Colonic mucosa (tissue), 4 donors: Measurements from ENCODE around the gene NDUFS1. TPM values are rescaled to one million over a fixed set of nuclear protein-coding genes. Genes with fewer than 3 reads are reported as not detected.
"Not testable (repeated sequence)": the region's sequence is repeated elsewhere in the genome, so short reads cannot be mapped to it uniquely, and the experiment has no call there.

ENCODE experiments used
- DNase-seq: peaks from one replicate; pipeline ENCODE4 v3.0.0-alpha.2; 2020
- H3K27ac ChIP-seq: fragments of 200-600 bp; one replicate; pipeline ENCODE4 v1.8.0; 2021
- H3K27me3 ChIP-seq: fragments of 200-600 bp; one replicate; pipeline ENCODE4 v1.8.0; 2021
- H3K36me3 ChIP-seq: fragments of 200-600 bp; one replicate; pipeline ENCODE4 v1.8.0; 2021
- H3K4me1 ChIP-seq: fragments of 200-600 bp; one replicate; pipeline ENCODE4 v1.8.0; 2021; ENCODE audit warnings: mild to moderate bottlenecking
- H3K4me3 ChIP-seq: fragments of 200-600 bp; one replicate; pipeline ENCODE4 v1.8.0; 2021
- H3K9ac ChIP-seq, 2 donors: one replicate each; pipeline ENCODE4 v1.7.0; 2013; ENCODE audit warnings: control low read depth in 2 of 2, low read depth in 2 of 2, low read length in 2 of 2
- H3K9me3 ChIP-seq: fragments of 200-600 bp; one replicate; pipeline ENCODE4 v1.8.0; 2021
- intact Hi-C: fragments of 100-400 bp; cut with DNase I; formaldehyde crosslinking; loops from one replicate; pipeline ENCODE4 v1.14.1; 2022
- total RNA-seq, 2 donors: library from RNA; stranded (reverse); fragmentation: NEBNext Ultra II Directional in 1 of 2; extraction: Animal tissue kit (Norgen Biotek cat#: 25700) in 1 of 2; gene quantifications; one replicate each; pipeline ENCODE4 v1.2.1, GENCODE V29; 2021
- TF ChIP-seq, protein P1 (sequence below): fragments of 200-600 bp; IDR thresholded peaks from one replicate; pipeline ENCODE4 v1.8.0; 2022; ENCODE audit warnings: antibody characterized with exemption, mild to moderate bottlenecking
- donor health status: healthy.
- donor health status: DM: no; HTN: no; CAD: no.
- donor health status: DM: no; HTN: no; CAD: no.

The NDUFS1 gene
- total RNA-seq, 2 donors from 2014 or later, result 143 to 200 TPM

DNA sequence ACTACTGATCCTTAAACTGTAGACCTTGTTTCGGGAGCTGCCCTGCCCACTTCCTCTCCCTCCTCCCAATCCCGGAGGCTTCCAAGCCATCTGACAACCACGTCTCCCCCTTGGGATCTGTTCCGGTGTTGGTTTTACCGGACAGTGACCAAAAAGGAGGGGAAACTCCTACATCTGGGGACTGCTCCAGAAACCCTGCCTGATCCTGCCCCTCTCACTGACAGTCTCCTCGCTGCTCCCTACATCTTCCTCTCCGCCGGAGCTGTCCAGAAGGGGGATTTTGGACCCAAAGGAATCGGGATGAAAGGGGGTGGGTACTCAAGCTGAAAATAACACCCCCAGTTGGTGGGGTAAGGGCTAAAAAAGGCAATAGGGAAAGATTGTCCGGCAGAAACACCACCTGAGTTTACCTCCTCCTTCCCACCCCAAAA is 74.8 kb downstream of the NDUFS1 start:
- TF ChIP-seq, protein P1, sequence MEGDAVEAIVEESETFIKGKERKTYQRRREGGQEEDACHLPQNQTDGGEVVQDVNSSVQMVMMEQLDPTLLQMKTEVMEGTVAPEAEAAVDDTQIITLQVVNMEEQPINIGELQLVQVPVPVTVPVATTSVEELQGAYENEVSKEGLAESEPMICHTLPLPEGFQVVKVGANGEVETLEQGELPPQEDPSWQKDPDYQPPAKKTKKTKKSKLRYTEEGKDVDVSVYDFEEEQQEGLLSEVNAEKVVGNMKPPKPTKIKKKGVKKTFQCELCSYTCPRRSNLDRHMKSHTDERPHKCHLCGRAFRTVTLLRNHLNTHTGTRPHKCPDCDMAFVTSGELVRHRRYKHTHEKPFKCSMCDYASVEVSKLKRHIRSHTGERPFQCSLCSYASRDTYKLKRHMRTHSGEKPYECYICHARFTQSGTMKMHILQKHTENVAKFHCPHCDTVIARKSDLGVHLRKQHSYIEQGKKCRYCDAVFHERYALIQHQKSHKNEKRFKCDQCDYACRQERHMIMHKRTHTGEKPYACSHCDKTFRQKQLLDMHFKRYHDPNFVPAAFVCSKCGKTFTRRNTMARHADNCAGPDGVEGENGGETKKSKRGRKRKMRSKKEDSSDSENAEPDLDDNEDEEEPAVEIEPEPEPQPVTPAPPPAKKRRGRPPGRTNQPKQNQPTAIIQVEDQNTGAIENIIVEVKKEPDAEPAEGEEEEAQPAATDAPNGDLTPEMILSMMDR, result no peak
- Histone ChIP-seq H3K27ac (peak overlapping the region; percentile 98), H3K9ac (peak overlapping the region; percentile 98 to 99), H3K4me1 (peaks cover 4% of the 10 kb centered on the region), H3K27me3 (no peaks in the 10 kb centered on the region), H3K36me3 (no peaks in the 10 kb centered on the region), H3K4me3 (peak overlapping the region; percentile 88), H3K9me3 (no peaks in the 10 kb centered on the region)
- intact Hi-C loops, result no loop called here
- peak; percentile 78 for DNase-seq

DNA sequence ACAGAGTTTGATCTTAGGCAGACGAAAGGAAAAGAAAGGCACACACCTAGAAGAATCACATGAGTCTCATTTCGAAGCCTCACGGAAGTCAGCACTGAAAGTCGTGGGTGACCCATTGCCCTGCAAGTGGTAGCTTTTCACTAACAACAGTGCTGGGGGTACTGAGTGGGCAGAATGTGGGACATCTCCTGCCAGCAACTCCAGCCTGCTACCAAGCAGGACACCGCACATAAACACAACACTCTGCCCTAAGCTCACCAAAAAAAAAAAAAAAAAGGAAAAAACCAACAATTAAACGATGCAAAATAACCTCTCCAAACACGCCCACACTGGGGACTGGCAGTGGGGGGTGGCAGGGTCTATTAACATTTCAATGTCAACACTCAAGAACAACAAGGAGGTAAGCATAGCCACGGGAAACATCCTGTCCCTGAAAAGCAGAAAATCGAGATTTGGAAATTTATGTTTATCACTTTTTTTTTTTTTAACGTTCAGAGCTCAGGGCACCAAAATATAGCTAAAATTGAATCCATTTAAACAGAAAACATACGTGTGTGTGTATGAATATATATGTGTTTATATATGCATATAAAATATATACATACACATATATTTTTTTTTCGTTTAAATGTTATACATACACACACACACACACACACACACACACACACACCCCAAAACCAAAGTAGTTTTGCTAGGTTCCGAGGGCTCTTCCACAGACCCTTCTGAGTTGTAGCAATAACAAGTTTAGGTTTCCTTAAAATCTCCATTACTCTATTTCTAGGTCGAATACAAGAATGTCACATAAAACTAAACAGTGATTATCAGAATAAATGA is 75.4 kb downstream of the NDUFS1 start:
- Histone ChIP-seq H3K27ac (peak overlapping the region; percentile 98), H3K4me1 (peaks cover 4% of the 10 kb centered on the region), H3K9ac (peak overlapping the region; percentile 98 to 99), H3K27me3 (no peaks in the 10 kb centered on the region), H3K36me3 (no peaks in the 10 kb centered on the region), H3K9me3 (no peaks in the 10 kb centered on the region), H3K4me3 (peak overlapping the region; percentile 88)
- intact Hi-C loops, result no loop called here
- peak; percentile 63 for DNase-seq
- TF ChIP-seq, protein P1, result no peak

DNA sequence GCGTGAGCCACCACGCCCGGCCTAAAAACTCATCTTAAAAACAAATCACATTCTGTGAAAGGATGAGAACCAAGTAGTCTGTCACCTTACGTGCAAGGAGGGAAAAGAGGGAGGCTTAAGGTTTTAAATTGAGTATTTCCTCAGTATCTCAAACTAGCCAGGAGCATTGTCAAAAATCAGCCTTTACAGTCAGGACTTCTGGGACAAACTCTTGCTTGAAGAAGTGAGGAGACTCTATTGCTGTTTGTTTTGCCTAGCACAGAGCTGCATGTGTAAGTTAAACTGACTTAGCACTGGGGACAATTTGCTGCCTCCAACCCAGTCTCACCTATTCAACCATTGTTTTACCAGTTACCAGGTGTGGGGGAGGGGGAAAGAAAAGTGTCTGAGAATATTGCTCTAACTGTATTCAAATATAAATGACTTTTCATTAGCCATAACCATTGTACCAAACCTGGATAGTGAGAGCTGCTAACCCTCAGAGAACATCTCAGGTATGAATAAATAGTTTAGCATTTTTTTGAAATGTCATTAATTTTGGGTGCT is 76.9 kb downstream of the NDUFS1 start:
- Histone ChIP-seq H3K4me1 (peaks cover 4% of the 10 kb centered on the region), H3K9ac (no peak overlapping the region), H3K4me3 (no peak overlapping the region), H3K36me3 (no peaks in the 10 kb centered on the region), H3K27ac (no peak overlapping the region), H3K27me3 (no peaks in the 10 kb centered on the region), H3K9me3 (no peaks in the 10 kb centered on the region)
- intact Hi-C loops, result no loop called here
- DNase-seq, result no peak
- TF ChIP-seq, protein P1, result no peak

DNA sequence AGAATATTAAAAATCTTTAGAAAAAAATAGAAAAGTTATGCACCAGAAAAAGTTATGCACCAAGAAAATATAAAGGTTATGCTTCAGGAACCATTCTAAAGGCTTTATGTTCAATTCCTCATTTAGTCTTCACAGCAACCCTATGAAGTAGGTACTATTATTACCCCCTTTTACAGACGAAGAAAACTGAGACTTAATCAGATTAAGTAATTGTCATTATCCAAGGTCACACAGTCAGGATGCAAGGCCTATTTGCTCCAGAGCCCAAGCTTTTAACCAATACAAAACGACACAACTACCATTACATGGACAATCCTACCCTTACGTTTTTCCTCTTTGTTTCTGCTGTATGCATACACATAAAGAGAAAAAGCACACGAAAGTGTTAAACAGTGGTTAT is 78.3 kb downstream of the NDUFS1 start:
- no peak overlapping the region for H3K4me3 ChIP-seq
- peaks cover 4% of the 10 kb centered on the region for H3K4me1 ChIP-seq
- DNase-seq, result no peak
- TF ChIP-seq, protein P1, result no peak
- no peaks in the 10 kb centered on the region for H3K36me3 ChIP-seq
- H3K9ac ChIP-seq, result no peak overlapping the region
- no peak overlapping the region for H3K27ac ChIP-seq
- H3K27me3 ChIP-seq, result no peaks in the 10 kb centered on the region
- intact Hi-C loops, result no loop called here
- no peaks in the 10 kb centered on the region for H3K9me3 ChIP-seq

DNA sequence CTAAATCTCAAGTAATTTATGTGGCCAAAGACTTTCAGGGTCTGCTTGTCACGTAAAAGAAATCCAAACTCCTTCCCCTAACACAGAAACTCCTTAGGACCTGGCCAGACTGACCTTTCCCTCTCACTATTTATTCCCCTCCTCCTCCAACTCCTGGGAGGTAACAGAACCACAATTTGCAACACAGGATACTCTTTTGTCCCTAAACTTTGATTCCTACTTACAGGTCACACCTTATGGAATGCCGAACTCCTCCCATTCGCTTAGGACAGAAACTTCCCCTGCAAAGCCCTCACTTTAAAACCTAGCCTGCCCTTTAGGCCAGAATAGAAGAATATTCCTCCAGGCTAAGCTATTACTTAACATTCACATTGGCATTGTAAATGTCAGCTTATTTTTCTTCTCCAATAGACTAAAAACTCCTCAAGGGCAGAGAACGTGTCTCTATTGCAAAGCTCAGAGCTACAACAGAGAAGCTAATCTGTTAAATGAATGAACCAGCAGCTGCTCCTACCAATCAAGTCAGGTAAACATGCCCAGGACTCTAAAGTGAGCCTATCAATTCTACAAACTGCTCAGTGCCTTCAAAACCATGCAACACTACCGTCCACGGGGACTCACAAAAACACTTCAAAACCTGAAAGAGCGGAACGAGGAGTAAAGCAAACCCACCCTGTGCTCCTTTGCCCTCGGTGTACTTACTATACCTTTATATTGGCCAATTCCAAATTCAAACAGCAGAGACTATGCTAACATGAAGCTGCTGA is 79.4 kb downstream of the NDUFS1 start:
- no peaks in the 10 kb centered on the region for H3K36me3 ChIP-seq
- H3K4me1 ChIP-seq, result peaks cover 4% of the 10 kb centered on the region
- TF ChIP-seq, protein P1, result no peak
- DNase-seq, result no peak
- no peaks in the 10 kb centered on the region for H3K9me3 ChIP-seq
- H3K27me3 ChIP-seq, result no peaks in the 10 kb centered on the region
- H3K4me3 ChIP-seq, result no peak overlapping the region
- intact Hi-C loops, result no loop called here
- no peak overlapping the region for H3K27ac ChIP-seq
- no peak overlapping the region for H3K9ac ChIP-seq

DNA sequence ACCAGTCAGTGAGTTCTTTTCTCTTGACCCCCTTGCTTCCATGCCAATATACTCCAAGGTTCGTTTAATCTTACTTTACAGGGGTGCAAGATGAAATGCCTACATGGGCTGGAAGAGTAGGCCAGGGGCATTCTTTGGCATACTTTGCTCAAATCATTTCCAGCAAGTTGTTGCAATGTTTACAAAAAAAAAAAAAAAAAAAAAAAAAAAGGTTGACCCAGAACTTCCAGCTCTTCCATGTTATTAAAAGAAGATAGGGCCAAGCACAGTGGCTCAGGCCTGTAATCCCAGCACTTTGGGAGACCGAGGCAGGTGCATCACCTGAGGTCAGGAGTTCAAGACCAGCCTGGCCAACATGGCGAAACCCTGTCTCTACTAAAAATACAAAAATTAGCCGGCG is 81.4 kb downstream of the NDUFS1 start:
- not testable (repeated sequence) for DNase-seq, H3K27ac ChIP-seq

More for the DNA sequence above, 81.4 kb downstream of the NDUFS1 start:
- intact Hi-C loops, H3K4me1 ChIP-seq, H3K4me3 ChIP-seq, H3K9me3 ChIP-seq, H3K9ac ChIP-seq, H3K27me3 ChIP-seq, H3K36me3 ChIP-seq: not testable (repeated sequence)
